H9 (cell line): ENCODE measurements around the gene ASIC4. TPM values are rescaled to one million over a fixed set of nuclear protein-coding genes. Genes with fewer than 3 reads are reported as not detected.

Experiments
- DNase-seq: peaks from one replicate; pipeline ENCODE4 v3.0.0-alpha.2; 2017
- H2AFZ ChIP-seq: one replicate; pipeline ENCODE4 v1.6.1; 2013; ENCODE audit warnings: mild to moderate bottlenecking, low read length, control low read depth, moderate library complexity
- H2AK5ac ChIP-seq: 2 replicates; pipeline ENCODE4 v1.6.1; 2013; ENCODE audit warnings: low read length, control low read depth, mixed read lengths; ENCODE audit not compliant: insufficient read length
- H2BK120ac ChIP-seq: one replicate; pipeline ENCODE4 v1.6.1; 2013; ENCODE audit warnings: low read depth, mild to moderate bottlenecking, low read length, control low read depth, inconsistent platforms; ENCODE audit not compliant: poor library complexity, severe bottlenecking
- H2BK12ac ChIP-seq: 2 replicates; pipeline ENCODE4 v1.6.1; 2013; ENCODE audit warnings: low read length, control low read depth, mixed read lengths, low read depth; ENCODE audit not compliant: insufficient read length
- H2BK15ac ChIP-seq: 2 replicates; pipeline ENCODE4 v1.6.1; 2013; ENCODE audit warnings: low read depth, low read length, control low read depth
- H2BK20ac ChIP-seq: one replicate; pipeline ENCODE4 v1.6.1; 2013; ENCODE audit warnings: low read depth, mild to moderate bottlenecking, low read length, control low read depth, inconsistent platforms; ENCODE audit not compliant: poor library complexity, severe bottlenecking
- H2BK5ac ChIP-seq: 2 replicates; pipeline ENCODE4 v1.6.1; 2013; ENCODE audit warnings: low read length, control low read depth, mixed read lengths; ENCODE audit not compliant: insufficient read length
- H3K14ac ChIP-seq: 2 replicates; pipeline ENCODE4 v1.6.1; 2013; ENCODE audit warnings: low read length, control low read depth; ENCODE audit not compliant: insufficient read depth
- H3K18ac ChIP-seq: 2 replicates; pipeline ENCODE4 v1.6.1; 2013; ENCODE audit warnings: low read depth, mild to moderate bottlenecking, mixed read lengths, low read length, control low read depth; ENCODE audit not compliant: insufficient read length
- H3K23ac ChIP-seq: 2 replicates; pipeline ENCODE4 v1.6.1; 2013; ENCODE audit warnings: low read length, control low read depth, mixed read lengths, low read depth; ENCODE audit not compliant: insufficient read length
- H3K23me2 ChIP-seq: 2 replicates; pipeline ENCODE4 v1.6.1; 2013; ENCODE audit warnings: low read depth, mild to moderate bottlenecking, mixed read lengths, low read length, control low read depth; ENCODE audit not compliant: insufficient read length, poor library complexity, severe bottlenecking
- H3K27ac ChIP-seq: 2 replicates; pipeline ENCODE4 v1.5.1; 2013; ENCODE audit warnings: low read length, control low read depth, mixed read lengths, low read depth; ENCODE audit not compliant: insufficient read length
- H3K27me3 ChIP-seq: 2 replicates; pipeline ENCODE4 v1.6.1; 2013; ENCODE audit warnings: low read length, control low read depth, inconsistent platforms; ENCODE audit not compliant: insufficient read depth
- H3K4ac ChIP-seq: 2 replicates; pipeline ENCODE4 v1.6.1; 2013; ENCODE audit warnings: low read depth, mild to moderate bottlenecking, control low read depth, inconsistent platforms, low read length, moderate library complexity
- H3K4me1 ChIP-seq: 2 replicates; pipeline ENCODE4 v1.6.1; 2013; ENCODE audit warnings: low read length, control low read depth, inconsistent platforms; ENCODE audit not compliant: insufficient read depth
- H3K4me2 ChIP-seq: 2 replicates; pipeline ENCODE4 v1.6.1; 2013; ENCODE audit warnings: low read length, control low read depth, mixed read lengths; ENCODE audit not compliant: insufficient read length, insufficient read depth
- H3K56ac ChIP-seq: 2 replicates; pipeline ENCODE4 v1.6.1; 2013; ENCODE audit warnings: low read depth, mild to moderate bottlenecking, mixed read lengths, low read length, control low read depth; ENCODE audit not compliant: insufficient read length
- H3K79me1 ChIP-seq: 2 replicates; pipeline ENCODE4 v1.6.1; 2013; ENCODE audit warnings: low read depth, mild to moderate bottlenecking, moderate library complexity, low read length, control low read depth, inconsistent platforms; ENCODE audit not compliant: insufficient read depth, poor library complexity, severe bottlenecking
- H3K79me2 ChIP-seq: 2 replicates; pipeline ENCODE4 v1.6.1; 2013; ENCODE audit warnings: low read length, control low read depth, inconsistent platforms; ENCODE audit not compliant: insufficient read depth
- H3K9ac ChIP-seq: 2 replicates; pipeline ENCODE4 v1.6.1; 2013; ENCODE audit warnings: low read length, control low read depth, mixed read lengths; ENCODE audit not compliant: insufficient read length; ENCODE audit errors: extremely low read depth
- H3K9me3 ChIP-seq: one replicate; pipeline ENCODE4 v1.6.1; 2013; ENCODE audit warnings: low read depth, low read length, inconsistent platforms; ENCODE audit not compliant: control insufficient read depth
- H3T11ph ChIP-seq: one replicate; pipeline ENCODE4 v1.6.1; 2013; ENCODE audit warnings: mild to moderate bottlenecking, low read length, control low read depth, inconsistent platforms
- H4K20me1 ChIP-seq: one replicate; pipeline ENCODE4 v1.6.1; 2013; ENCODE audit not compliant: control insufficient read depth, insufficient read length, insufficient read depth
- H4K5ac ChIP-seq: 2 replicates; pipeline ENCODE4 v1.6.1; 2013; ENCODE audit warnings: low read depth, mild to moderate bottlenecking, mixed read lengths, low read length, control low read depth; ENCODE audit not compliant: insufficient read length
- H4K8ac ChIP-seq: replicated peaks from 2 replicates; pipeline ENCODE4 v1.6.1; 2013; ENCODE audit warnings: low read length, control low read depth, mixed read lengths, low read depth; ENCODE audit not compliant: insufficient read length
- H4K91ac ChIP-seq: 2 replicates; pipeline ENCODE4 v1.6.1; 2013; ENCODE audit warnings: low read depth, mild to moderate bottlenecking, moderate library complexity, mixed read lengths, low read length, control low read depth; ENCODE audit not compliant: insufficient read length
- H3K27ac Mint-ChIP-seq, 3 experiments: 2 replicates in 2 of 3; 3 replicates in 1 of 3; pipeline ENCODE4 v1.8.0; 2020 to 2021; ENCODE audit warnings: mixed read lengths in 3 of 3, mild to moderate bottlenecking in 1 of 3, moderate library complexity in 1 of 3
- H3K27me3 Mint-ChIP-seq: 2 replicates; pipeline ENCODE4 v1.8.0; 2021; ENCODE audit warnings: low read depth, mild to moderate bottlenecking, moderate library complexity, mixed read lengths
- H3K36me3 Mint-ChIP-seq, 3 experiments: 2 replicates in 2 of 3; 3 replicates in 1 of 3; pipeline ENCODE4 v1.8.0; 2020 to 2021; ENCODE audit warnings: low read depth in 3 of 3, mixed read lengths in 3 of 3; ENCODE audit not compliant: insufficient read depth in 1 of 3
- H3K4me1 Mint-ChIP-seq, 2 experiments: 2 replicates each; pipeline ENCODE4 v1.8.0; 2020; ENCODE audit warnings: mixed read lengths in 2 of 2
- H3K4me3 Mint-ChIP-seq, 2 experiments: 2 replicates in 1 of 2; 3 replicates in 1 of 2; pipeline ENCODE4 v1.8.0; 2020 to 2021; ENCODE audit warnings: mild to moderate bottlenecking in 2 of 2, mixed read lengths in 2 of 2, moderate library complexity in 1 of 2
- H3K9me3 Mint-ChIP-seq, 2 experiments: 2 replicates in 1 of 2; 3 replicates in 1 of 2; pipeline ENCODE4 v1.8.0; 2020; ENCODE audit warnings: mild to moderate bottlenecking in 2 of 2, mixed read lengths in 2 of 2, moderate library complexity in 1 of 2
- CTCF ChIP-seq: fragments of 200-600 bp; sonication (generic); conservative IDR thresholded peaks from 3 replicates; pipeline ENCODE4 v1.8.0; 2021; ENCODE audit warnings: antibody characterized with exemption, mild to moderate bottlenecking
- WGBS: extraction: QIAGEN DNeasy Blood & Tissue Kit; methylation state at CpG from one replicate; pipeline ENCODE4 v1.1.7; 2013; ENCODE audit warnings: missing lambda C conversion rate, low lambda C conversion rate, mixed read lengths; ENCODE audit not compliant: insufficient read length; ENCODE audit errors: extremely low coverage; 5-methylcytosine and 5-hydroxymethylcytosine counted together
- total RNA-seq: library from RNA; stranded (reverse); gene quantifications from 2 replicates; pipeline ENCODE4 v1.2.1, GENCODE V29; 2021

ASIC4 gene
- total RNA-seq, 1 experiment from 2014 or later: 0.37 TPM

- H2BK20ac ChIP-seq: no peak overlapping the region
- no peak overlapping the region for H3K27ac Mint-ChIP-seq
- no CpG with 5 or more reads among the region's 18 CpGs for WGBS
- H4K5ac ChIP-seq: no peak overlapping the region
- H3K79me2 ChIP-seq: no peaks in the 10 kb centered on the region
- H2BK5ac ChIP-seq: no peak overlapping the region
- H3K4me3 Mint-ChIP-seq: no peak overlapping the region
- no peak for TF ChIP-seq CTCF
- H3K9me3 ChIP-seq: no peaks in the 10 kb centered on the region
- H3K18ac ChIP-seq: no peak overlapping the region
- no peak overlapping the region for H2AFZ ChIP-seq
- DNase-seq: no peak
- peaks cover 0 to 4% (median 0%) of the 10 kb centered on the region in 3 experiments; a peak in 2 of 7 replicates for H3K36me3 Mint-ChIP-seq
- no peak overlapping the region for H4K91ac ChIP-seq
- H3K4me2 ChIP-seq: no peak overlapping the region
- H3K23me2 ChIP-seq: peaks cover 2% of the 10 kb centered on the region
- no peaks in the 10 kb centered on the region for H3K4me1 ChIP-seq
- H2BK15ac ChIP-seq: no peak overlapping the region
- H3K14ac ChIP-seq: no peak overlapping the region
- H3K4me1 Mint-ChIP-seq: peaks cover 18 to 23% of the 10 kb centered on the region in 2 experiments
- H3K27me3 Mint-ChIP-seq: peaks cover 7% of the 10 kb centered on the region; the same call in 1 of the 2 replicates
- H3K9me3 Mint-ChIP-seq: no peaks in the 10 kb centered on the region; a peak in 2 of 5 replicates
- H4K8ac ChIP-seq: no peak overlapping the region
- no peaks in the 10 kb centered on the region for H3K79me1 ChIP-seq
- H3K56ac ChIP-seq: no peak overlapping the region
- no peaks in the 10 kb centered on the region for H3K27me3 ChIP-seq
- H2AK5ac ChIP-seq: no peak overlapping the region
- no peak overlapping the region for H3T11ph ChIP-seq
- H3K4ac ChIP-seq: no peak overlapping the region
- H2BK12ac ChIP-seq: no peak overlapping the region
- no peak overlapping the region for H3K23ac ChIP-seq
- H4K20me1 ChIP-seq: no peaks in the 10 kb centered on the region
- no peak overlapping the region for H3K9ac ChIP-seq
- no peak overlapping the region for H3K27ac ChIP-seq
- H2BK120ac ChIP-seq: no peak overlapping the region
These were observed 40.8 kb upstream of the ASIC4 start for GRCh38 chr2:219473511-219473910.
